ENCODE data around the gene SARM1.

SARM1 gene

DNA sequence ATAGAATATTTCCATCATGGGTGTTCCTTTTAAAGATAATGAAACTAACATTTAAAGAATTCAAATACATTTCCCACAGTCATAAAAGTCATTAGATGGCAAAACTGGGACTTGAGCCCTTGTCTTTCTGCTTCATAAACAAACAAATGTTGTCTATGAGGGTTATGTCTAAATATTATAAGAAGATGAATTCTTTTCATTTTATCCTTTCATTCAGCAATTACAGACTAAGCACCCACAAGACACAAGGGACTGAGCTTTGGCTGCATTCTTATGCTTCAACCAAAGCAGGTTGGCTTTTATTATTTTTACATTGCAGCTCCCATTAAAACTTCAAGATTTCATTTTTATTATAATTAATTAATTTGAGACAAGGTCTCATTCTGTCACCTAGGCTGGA lies 14.9 kb downstream of the SARM1 start:
- TF ChIP-seq, protein P1, sequence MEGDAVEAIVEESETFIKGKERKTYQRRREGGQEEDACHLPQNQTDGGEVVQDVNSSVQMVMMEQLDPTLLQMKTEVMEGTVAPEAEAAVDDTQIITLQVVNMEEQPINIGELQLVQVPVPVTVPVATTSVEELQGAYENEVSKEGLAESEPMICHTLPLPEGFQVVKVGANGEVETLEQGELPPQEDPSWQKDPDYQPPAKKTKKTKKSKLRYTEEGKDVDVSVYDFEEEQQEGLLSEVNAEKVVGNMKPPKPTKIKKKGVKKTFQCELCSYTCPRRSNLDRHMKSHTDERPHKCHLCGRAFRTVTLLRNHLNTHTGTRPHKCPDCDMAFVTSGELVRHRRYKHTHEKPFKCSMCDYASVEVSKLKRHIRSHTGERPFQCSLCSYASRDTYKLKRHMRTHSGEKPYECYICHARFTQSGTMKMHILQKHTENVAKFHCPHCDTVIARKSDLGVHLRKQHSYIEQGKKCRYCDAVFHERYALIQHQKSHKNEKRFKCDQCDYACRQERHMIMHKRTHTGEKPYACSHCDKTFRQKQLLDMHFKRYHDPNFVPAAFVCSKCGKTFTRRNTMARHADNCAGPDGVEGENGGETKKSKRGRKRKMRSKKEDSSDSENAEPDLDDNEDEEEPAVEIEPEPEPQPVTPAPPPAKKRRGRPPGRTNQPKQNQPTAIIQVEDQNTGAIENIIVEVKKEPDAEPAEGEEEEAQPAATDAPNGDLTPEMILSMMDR (IDR thresholded peaks at IDR 0.05; ENCODE audit: insufficient read depth, low read depth, low read length, missing control alignments): no peak
- no peak overlapping the region for H3K4me3 ChIP-seq (ENCODE audit: low read length)
- no peak for DNase-seq (ENCODE audit: low read depth)

DNA sequence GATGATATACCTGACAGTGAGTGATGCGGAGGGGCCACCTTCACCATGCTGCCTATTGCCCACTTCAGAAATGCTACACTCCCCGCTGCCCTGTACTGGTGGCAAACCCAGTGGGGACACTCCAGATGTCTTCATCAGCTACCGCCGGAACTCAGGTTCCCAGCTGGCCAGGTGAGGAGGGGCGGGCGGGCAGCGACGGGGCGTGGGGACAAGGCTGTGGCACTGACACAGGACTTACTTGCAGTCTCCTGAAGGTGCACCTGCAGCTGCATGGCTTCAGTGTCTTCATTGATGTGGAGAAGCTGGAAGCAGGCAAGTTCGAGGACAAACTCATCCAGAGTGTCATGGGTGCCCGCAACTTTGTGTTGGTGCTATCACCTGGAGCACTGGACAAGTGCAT lies 16.6 kb downstream of the SARM1 start:
- TF ChIP-seq, protein P1 (IDR thresholded peaks at IDR 0.05; ENCODE audit: insufficient read depth, low read depth, low read length, missing control alignments): no peak
- no peak overlapping the region for H3K4me3 ChIP-seq (ENCODE audit: low read length)
- no peak for DNase-seq (ENCODE audit: low read depth)

DNA sequence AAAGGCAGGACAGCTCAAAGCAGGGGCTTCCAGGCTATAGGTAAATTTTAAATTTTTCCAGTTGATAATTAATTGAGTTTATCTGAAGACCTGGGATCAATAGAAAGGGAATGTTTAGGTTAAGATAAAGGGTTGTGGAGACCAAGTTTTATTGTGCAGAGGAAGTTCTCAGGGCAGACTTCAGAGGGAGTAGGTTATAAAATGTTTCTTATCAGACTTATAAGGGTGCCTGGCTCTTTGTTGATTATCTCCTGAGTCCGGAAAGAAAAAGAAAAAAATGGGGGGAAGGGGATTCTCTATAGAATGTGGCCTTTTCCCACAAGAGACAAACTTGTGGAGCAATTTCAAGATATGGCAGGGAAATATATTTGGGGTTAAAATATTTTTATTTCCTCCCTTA lies 18.6 kb downstream of the SARM1 start:
- TF ChIP-seq, protein P1 (IDR thresholded peaks at IDR 0.05; ENCODE audit: insufficient read depth, low read depth, low read length, missing control alignments): no peak
- DNase-seq (ENCODE audit: low read depth): no peak
- H3K4me3 ChIP-seq (ENCODE audit: low read length): no peak overlapping the region

DNA sequence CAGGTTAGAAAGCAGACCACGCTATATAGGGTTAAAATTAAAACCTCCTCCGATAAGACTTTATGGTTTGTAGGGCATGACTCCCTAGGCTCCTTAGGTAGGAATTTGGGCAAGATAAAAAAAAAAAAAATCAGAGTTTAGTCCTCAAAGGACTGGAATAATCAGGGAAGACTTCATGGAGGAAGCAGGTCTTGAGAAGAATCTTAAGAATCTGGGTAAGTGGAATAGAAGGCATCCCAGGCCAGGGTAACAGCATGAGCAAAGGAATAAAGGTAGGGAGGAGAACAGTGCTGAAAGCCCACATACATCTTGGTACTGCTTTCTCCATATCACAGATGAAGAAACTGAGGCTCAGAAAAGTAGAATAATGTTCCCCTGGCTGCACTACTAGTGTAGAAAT lies 19.1 kb downstream of the SARM1 start:
- TF ChIP-seq, protein P1 (IDR thresholded peaks at IDR 0.05; ENCODE audit: insufficient read depth, low read depth, low read length, missing control alignments): no peak
- H3K4me3 ChIP-seq (ENCODE audit: low read length): no peak overlapping the region

DNA sequence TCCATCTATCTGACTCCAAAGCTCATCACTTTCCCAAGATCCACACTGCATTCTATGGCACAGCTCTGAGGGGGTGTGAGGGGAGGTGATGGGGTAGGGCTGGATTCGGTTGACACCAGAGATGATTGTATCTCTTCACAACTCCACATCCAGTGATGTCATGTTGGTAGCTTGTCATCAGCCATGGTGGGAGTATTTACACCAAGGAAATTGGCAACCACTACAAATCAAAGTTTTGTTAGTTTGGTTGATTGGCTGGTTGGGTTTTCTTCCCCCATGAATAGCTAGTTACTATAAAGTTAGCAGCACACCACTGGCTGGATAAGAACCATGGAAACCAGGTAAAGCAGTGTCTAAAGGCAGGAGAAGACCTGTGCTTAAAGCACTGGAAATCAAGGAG lies 19.5 kb downstream of the SARM1 start:
- DNase-seq (ENCODE audit: low read depth): no peak
- TF ChIP-seq, protein P1 (IDR thresholded peaks at IDR 0.05; ENCODE audit: insufficient read depth, low read depth, low read length, missing control alignments): no peak
- no peak overlapping the region for H3K4me3 ChIP-seq (ENCODE audit: low read length)

More for the DNA sequence above, 19.1 kb downstream of the SARM1 start:
- DNase-seq (ENCODE audit: low read depth): no peak

DNA sequence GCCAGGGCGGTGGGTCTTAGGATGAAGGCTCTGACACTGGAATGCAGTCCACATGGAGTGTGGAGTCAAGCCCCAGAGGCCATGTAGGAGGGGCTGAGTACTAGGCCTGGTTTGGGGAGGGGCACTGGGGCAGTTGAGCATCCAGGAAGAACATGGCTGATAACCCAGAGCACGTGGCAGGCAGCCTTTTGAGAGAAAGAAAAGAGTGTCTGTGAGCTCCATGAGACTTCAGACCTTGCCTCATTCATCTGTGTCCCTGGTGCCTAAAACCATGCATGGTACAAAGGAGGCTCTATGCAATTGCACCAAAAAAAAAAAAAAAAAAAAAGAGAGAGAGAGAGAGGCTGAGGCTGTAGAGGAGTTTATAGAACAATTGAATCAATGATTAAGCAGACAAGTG lies 19.9 kb downstream of the SARM1 start:
- TF ChIP-seq, protein P1 (IDR thresholded peaks at IDR 0.05; ENCODE audit: insufficient read depth, low read depth, low read length, missing control alignments): no peak

DNA sequence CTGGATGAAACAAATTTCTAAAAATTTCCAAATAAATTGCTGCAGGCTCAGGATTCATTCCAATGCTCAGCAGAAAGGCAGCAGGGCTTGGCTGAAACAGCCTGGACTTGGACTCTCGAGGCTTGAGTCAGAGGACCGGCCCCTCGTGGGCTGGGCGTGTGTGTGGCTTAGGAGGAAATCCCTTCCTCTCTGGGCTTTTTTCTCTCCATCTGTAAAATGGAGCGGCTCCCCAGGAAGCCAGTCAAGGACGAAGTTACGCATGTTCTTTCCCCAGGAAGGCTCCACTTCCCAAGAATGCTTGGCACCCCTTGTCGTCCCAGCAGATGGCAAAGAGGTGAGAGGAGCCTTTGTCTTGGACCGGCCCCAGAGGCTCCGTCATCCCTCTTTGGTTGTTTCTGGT lies 21.0 kb downstream of the SARM1 start:
- no peak for DNase-seq (ENCODE audit: low read depth)
- TF ChIP-seq, protein P1 (IDR thresholded peaks at IDR 0.05; ENCODE audit: insufficient read depth, low read depth, low read length, missing control alignments): no peak
- H3K4me3 ChIP-seq (ENCODE audit: low read length): no peak overlapping the region

More for the DNA sequence above, 19.9 kb downstream of the SARM1 start:
- H3K4me3 ChIP-seq (ENCODE audit: low read length): no peak overlapping the region
- no peak for DNase-seq (ENCODE audit: low read depth)
